K562 (cell line): ENCODE results near the gene PPP1R16B. TPM values are rescaled to one million over a fixed set of nuclear protein-coding genes. Genes with fewer than 3 reads are reported as not detected.

Experiments used
- MYBL2 ChIP-seq, 2 experiments: fragments of 450-650 bp in 1 of 2; sonication (generic) in 1 of 2; formaldehyde crosslinking in 1 of 2; IDR thresholded peaks; 2 replicates each; pipeline versions ENCODE4 v1.6.1 to v1.8.1; 2017 to 2022; ENCODE audit warnings: borderline replicate concordance in 1 of 2, inconsistent platforms in 1 of 2, low read depth in 1 of 2, mild to moderate bottlenecking in 1 of 2, missing genetic modification reagents in 1 of 2, moderate library complexity in 1 of 2
- ZNF584 ChIP-seq: fragments of 200-800 bp; sonication (Bioruptor generic); IDR thresholded peaks from 2 replicates; pipeline ENCODE4 v1.6.1; 2016; ENCODE audit warnings: low read depth, mild to moderate bottlenecking, missing genetic modification characterization, missing compliant biosample characterization
- ZSCAN32 ChIP-seq: fragments of 450-650 bp; formaldehyde crosslinking; IDR thresholded peaks from 2 replicates; pipeline ENCODE4 v1.4.0; 2020; ENCODE audit warnings: mild to moderate bottlenecking, moderate library complexity
- polyA plus RNA-seq, 8 experiments: library from polyadenylated mRNA; depleted of rRNA in 4 of 8; stranded (reverse) in 5 of 8; unstranded in 3 of 8; fragments of >200 nt; fragmentation: Nextera tagmentation in 2 of 8; fragmentation: Illumina TruSeq in 1 of 8; extraction: Ambion mirVana in 2 of 8; extraction: Trizol in 1 of 8; gene quantifications; 2 replicates each; pipeline versions ENCODE4 v1.2.1 to v1.2.3, GENCODE V29; 2011 to 2014; ENCODE audit warnings: inconsistent platforms in 1 of 8, missing spikeins in 1 of 8
- total RNA-seq, 7 experiments: library from RNA; depleted of rRNA in 6 of 7; stranded (reverse); fragments of >200 nt in 6 of 7; fragmentation: Illumina TruSeq in 2 of 7; extraction: Trizol in 2 of 7; gene quantifications; 2 replicates each; pipeline versions ENCODE4 v1.2.1 to v1.2.3, GENCODE V29; 2011 to 2021; ENCODE audit warnings: low replicate concordance in 1 of 7
- TF ChIP-seq, protein P1 (sequence below): fragments of 200-600 bp; sonication (generic); IDR thresholded peaks from one replicate; pipeline ENCODE4 v1.6.1; 2012; ENCODE audit warnings: mild to moderate bottlenecking, low read depth, low read length, inconsistent platforms

Gene PPP1R16B
- total and polyA plus RNA-seq, 9 of the 15 experiments (the other 6 are each of a cell fraction or from before 2014, with no cell fraction given), result 1.5 to 11.5 (median 6.8) TPM

DNA sequence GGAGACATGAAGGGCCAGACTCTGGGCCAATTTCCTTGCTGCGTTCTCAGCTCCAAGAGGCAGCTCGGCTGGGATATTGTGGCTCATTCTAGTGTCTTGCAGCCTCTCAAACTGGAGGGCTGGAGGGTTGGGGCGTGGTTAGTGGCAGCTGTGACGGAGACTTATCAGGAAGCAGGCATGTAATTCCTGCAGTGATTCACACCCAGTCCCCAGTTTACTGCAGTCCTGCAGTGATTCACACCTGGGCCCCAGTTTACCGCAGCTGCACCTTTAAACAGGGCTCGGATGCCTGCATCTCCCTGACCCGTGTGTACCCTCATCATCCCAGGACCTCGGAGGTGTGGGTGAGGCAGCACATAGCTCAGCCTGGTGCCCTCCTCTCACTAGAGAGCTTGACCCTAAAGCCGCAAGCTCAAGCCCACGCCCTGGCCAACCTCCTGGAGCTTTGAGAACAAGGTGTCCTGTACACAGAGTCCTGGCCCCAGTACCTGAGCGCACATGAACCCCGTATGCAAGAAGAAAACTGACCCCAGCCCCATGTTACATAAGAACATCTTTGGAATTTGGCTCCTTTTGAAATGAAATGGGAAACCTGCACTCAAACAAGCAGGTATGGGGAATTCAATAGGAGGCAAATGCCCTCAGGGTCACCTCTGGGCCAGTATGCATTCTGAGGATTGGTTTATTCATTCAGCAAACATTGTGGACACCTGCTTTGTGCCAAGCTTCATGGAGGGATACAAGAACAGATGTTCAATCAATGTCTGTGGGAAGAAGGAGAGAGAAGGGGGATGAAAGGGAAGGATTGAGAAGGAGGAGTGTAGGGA is 65.4 kb downstream of the PPP1R16B start (continued):
- TF ChIP-seq MYBL2 (IDR thresholded peaks at IDR 0.05; ENCODE audit: low read depth) (no peak), MYBL2 (CRISPR knock-in tag; IDR thresholded peaks at IDR 0.05; ENCODE audit: borderline replicate concordance) (no peak), ZNF584 (CRISPR knock-in tag) (no peak), ZSCAN32 (CRISPR knock-in tag) (no peak)
- TF ChIP-seq, protein P1, sequence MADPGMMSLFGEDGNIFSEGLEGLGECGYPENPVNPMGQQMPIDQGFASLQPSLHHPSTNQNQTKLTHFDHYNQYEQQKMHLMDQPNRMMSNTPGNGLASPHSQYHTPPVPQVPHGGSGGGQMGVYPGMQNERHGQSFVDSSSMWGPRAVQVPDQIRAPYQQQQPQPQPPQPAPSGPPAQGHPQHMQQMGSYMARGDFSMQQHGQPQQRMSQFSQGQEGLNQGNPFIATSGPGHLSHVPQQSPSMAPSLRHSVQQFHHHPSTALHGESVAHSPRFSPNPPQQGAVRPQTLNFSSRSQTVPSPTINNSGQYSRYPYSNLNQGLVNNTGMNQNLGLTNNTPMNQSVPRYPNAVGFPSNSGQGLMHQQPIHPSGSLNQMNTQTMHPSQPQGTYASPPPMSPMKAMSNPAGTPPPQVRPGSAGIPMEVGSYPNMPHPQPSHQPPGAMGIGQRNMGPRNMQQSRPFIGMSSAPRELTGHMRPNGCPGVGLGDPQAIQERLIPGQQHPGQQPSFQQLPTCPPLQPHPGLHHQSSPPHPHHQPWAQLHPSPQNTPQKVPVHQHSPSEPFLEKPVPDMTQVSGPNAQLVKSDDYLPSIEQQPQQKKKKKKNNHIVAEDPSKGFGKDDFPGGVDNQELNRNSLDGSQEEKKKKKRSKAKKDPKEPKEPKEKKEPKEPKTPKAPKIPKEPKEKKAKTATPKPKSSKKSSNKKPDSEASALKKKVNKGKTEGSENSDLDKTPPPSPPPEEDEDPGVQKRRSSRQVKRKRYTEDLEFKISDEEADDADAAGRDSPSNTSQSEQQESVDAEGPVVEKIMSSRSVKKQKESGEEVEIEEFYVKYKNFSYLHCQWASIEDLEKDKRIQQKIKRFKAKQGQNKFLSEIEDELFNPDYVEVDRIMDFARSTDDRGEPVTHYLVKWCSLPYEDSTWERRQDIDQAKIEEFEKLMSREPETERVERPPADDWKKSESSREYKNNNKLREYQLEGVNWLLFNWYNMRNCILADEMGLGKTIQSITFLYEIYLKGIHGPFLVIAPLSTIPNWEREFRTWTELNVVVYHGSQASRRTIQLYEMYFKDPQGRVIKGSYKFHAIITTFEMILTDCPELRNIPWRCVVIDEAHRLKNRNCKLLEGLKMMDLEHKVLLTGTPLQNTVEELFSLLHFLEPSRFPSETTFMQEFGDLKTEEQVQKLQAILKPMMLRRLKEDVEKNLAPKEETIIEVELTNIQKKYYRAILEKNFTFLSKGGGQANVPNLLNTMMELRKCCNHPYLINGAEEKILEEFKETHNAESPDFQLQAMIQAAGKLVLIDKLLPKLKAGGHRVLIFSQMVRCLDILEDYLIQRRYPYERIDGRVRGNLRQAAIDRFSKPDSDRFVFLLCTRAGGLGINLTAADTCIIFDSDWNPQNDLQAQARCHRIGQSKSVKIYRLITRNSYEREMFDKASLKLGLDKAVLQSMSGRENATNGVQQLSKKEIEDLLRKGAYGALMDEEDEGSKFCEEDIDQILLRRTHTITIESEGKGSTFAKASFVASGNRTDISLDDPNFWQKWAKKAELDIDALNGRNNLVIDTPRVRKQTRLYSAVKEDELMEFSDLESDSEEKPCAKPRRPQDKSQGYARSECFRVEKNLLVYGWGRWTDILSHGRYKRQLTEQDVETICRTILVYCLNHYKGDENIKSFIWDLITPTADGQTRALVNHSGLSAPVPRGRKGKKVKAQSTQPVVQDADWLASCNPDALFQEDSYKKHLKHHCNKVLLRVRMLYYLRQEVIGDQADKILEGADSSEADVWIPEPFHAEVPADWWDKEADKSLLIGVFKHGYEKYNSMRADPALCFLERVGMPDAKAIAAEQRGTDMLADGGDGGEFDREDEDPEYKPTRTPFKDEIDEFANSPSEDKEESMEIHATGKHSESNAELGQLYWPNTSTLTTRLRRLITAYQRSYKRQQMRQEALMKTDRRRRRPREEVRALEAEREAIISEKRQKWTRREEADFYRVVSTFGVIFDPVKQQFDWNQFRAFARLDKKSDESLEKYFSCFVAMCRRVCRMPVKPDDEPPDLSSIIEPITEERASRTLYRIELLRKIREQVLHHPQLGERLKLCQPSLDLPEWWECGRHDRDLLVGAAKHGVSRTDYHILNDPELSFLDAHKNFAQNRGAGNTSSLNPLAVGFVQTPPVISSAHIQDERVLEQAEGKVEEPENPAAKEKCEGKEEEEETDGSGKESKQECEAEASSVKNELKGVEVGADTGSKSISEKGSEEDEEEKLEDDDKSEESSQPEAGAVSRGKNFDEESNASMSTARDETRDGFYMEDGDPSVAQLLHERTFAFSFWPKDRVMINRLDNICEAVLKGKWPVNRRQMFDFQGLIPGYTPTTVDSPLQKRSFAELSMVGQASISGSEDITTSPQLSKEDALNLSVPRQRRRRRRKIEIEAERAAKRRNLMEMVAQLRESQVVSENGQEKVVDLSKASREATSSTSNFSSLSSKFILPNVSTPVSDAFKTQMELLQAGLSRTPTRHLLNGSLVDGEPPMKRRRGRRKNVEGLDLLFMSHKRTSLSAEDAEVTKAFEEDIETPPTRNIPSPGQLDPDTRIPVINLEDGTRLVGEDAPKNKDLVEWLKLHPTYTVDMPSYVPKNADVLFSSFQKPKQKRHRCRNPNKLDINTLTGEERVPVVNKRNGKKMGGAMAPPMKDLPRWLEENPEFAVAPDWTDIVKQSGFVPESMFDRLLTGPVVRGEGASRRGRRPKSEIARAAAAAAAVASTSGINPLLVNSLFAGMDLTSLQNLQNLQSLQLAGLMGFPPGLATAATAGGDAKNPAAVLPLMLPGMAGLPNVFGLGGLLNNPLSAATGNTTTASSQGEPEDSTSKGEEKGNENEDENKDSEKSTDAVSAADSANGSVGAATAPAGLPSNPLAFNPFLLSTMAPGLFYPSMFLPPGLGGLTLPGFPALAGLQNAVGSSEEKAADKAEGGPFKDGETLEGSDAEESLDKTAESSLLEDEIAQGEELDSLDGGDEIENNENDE, result no peak
